HG02970 (cell line): ENCODE data around the gene PPP2R3A.
"Not testable (repeated sequence)": the region's sequence is repeated elsewhere in the genome, so short reads cannot be mapped to it uniquely, and the experiment has no call there.

Experiments used
- ATAC-seq: cut with Tn5 transposase; IDR thresholded peaks from one replicate; pipeline ENCODE4 v1.9.1; 2021; ENCODE audit warnings: mild to moderate bottlenecking, moderate library complexity, moderate number of reproducible peaks; ENCODE audit not compliant: unreplicated experiment, low FRiP score

The PPP2R3A gene

GRCh38 chr3:136141291-136141785 is 175.8 kb downstream of the PPP2R3A start:
- no peak for ATAC-seq

GRCh38 chr3:136141891-136142290 is 176.4 kb downstream of the PPP2R3A start:
- no peak for ATAC-seq

GRCh38 chr3:136142592-136142991 is 177.1 kb downstream of the PPP2R3A start:
- ATAC-seq: no peak

GRCh38 chr3:136144397-136144796 is 178.9 kb downstream of the PPP2R3A start:
- ATAC-seq: not testable (repeated sequence)

GRCh38 chr3:136146981-136147729 is 181.6 kb downstream of the PPP2R3A start:
- ATAC-seq: no peak

GRCh38 chr3:136149667-136150066 is 184.1 kb downstream of the PPP2R3A start:
- no peak for ATAC-seq

GRCh38 chr3:136151219-136151618 is 185.7 kb downstream of the PPP2R3A start:
- no peak for ATAC-seq

GRCh38 chr3:136152176-136152843 is 186.8 kb downstream of the PPP2R3A start:
- ATAC-seq: no peak

GRCh38 chr3:136152963-136153362 is 187.4 kb downstream of the PPP2R3A start:
- no peak for ATAC-seq

- no peak for ATAC-seq
Observed at GRCh38 chr3:136161516-136161915, 196.0 kb downstream of the PPP2R3A start.

GRCh38 chr3:136162322-136162721 is 196.8 kb downstream of the PPP2R3A start:
- ATAC-seq: no peak

GRCh38 chr3:136163607-136164006 is 198.1 kb downstream of the PPP2R3A start:
- not testable (repeated sequence) for ATAC-seq

- no peak for ATAC-seq
Observed at GRCh38 chr3:136166507-136166906, 201.0 kb downstream of the PPP2R3A start.

GRCh38 chr3:136168236-136168635 is 202.7 kb downstream of the PPP2R3A start:
- ATAC-seq: not testable (repeated sequence)

GRCh38 chr3:136171097-136171542 is 205.6 kb downstream of the PPP2R3A start:
- no peak for ATAC-seq

GRCh38 chr3:136173939-136174490 is 208.5 kb downstream of the PPP2R3A start:
- ATAC-seq: no peak

- no peak for ATAC-seq
Observed at GRCh38 chr3:136177876-136178275, 212.3 kb downstream of the PPP2R3A start.

- ATAC-seq: no peak
Observed at GRCh38 chr3:136181741-136182140, 216.2 kb downstream of the PPP2R3A start.

GRCh38 chr3:136184703-136185102 is 219.2 kb downstream of the PPP2R3A start:
- no peak for ATAC-seq

- ATAC-seq: no peak
Observed at GRCh38 chr3:136186344-136186743, 220.8 kb downstream of the PPP2R3A start.

- no peak for ATAC-seq
Observed at GRCh38 chr3:136186846-136187245, 221.3 kb downstream of the PPP2R3A start.
